ENCODE results near the gene RNF186. TPM values are rescaled to one million over a fixed set of nuclear protein-coding genes. Genes with fewer than 3 reads are reported as not detected.

RNF186 gene
- total and polyA plus RNA-seq, 12 donors, result not detected

GRCh38 chr1:19814244-19814661 lies 830 bp downstream of the RNF186 start:
- 87% methylated on average over 15 of the region's 15 CpGs for WGBS, 2 donors
- TF ChIP-seq CTCF (IDR thresholded peaks at IDR 0.05), result no peak
- H3K4me3 ChIP-seq, result no peak overlapping the region
- H3K27ac ChIP-seq, result no peak overlapping the region
- H3K9me3 ChIP-seq, result peaks cover 0 to 3% (median 0%) of the 10 kb centered on the region in 11 donors
- no peaks in the 10 kb centered on the region for H3K4me1 ChIP-seq
- ATAC-seq (no peak), DNase-seq (no peak)
- H3K36me3 ChIP-seq, result no peaks in the 10 kb centered on the region
- peaks cover 0 to 6% (median 0%) of the 10 kb centered on the region in 7 donors for H3K27me3 ChIP-seq
- intact Hi-C loops (cut with DNase I), result no loop called here

GRCh38 chr1:19813643-19813960 lies 1.5 kb downstream of the RNF186 start:
- Histone ChIP-seq H3K9me3 (peaks cover 0 to 8% (median 0%) of the 10 kb centered on the region in 11 donors), H3K4me3 (no peak overlapping the region), H3K27ac (no peak overlapping the region), H3K4me1 (no peaks in the 10 kb centered on the region), H3K36me3 (no peaks in the 10 kb centered on the region), H3K27me3 (peaks cover 0 to 6% (median 0%) of the 10 kb centered on the region in 7 donors)
- WGBS, 2 donors, result 89 to 90% methylated on average over 4 of the region's 4 CpGs
- ATAC-seq, result no peak
- intact Hi-C loops (cut with DNase I), result no loop called here
- no peak for TF ChIP-seq CTCF (IDR thresholded peaks at IDR 0.05)
- no peak for DNase-seq

- Histone ChIP-seq H3K36me3 (no peaks in the 10 kb centered on the region), H3K9me3 (peaks cover 0 to 8% (median 0%) of the 10 kb centered on the region in 11 donors), H3K4me3 (no peak overlapping the region), H3K4me1 (no peaks in the 10 kb centered on the region), H3K27ac (no peak overlapping the region), H3K27me3 (peaks cover 0 to 6% (median 0%) of the 10 kb centered on the region in 7 donors)
- WGBS, 2 donors, result 69 to 72% methylated on average over 15 of the region's 15 CpGs
- ATAC-seq (no peak), DNase-seq (no peak)
- TF ChIP-seq CTCF (IDR thresholded peaks at IDR 0.05), result no peak
- intact Hi-C loops (cut with DNase I), result no loop called here
These were observed 2.0 kb downstream of the RNF186 start for GRCh38 chr1:19812875-19813642.

- Histone ChIP-seq H3K27me3 (peaks cover 0 to 6% (median 0%) of the 10 kb centered on the region in 7 donors), H3K4me1 (no peaks in the 10 kb centered on the region), H3K9me3 (peaks cover 0 to 8% (median 0%) of the 10 kb centered on the region in 11 donors), H3K4me3 (no peak overlapping the region), H3K27ac (no peak overlapping the region), H3K36me3 (no peaks in the 10 kb centered on the region)
- TF ChIP-seq CTCF (IDR thresholded peaks at IDR 0.05), result peak in 7 of 9 donors; percentile 32 to 67 (median 41)
- 54 to 57% methylated on average over 5 of the region's 5 CpGs for WGBS, 2 donors
- intact Hi-C loops (cut with DNase I), result no loop called here
- DNase-seq, result peak in 1 of 2 donors; percentile 33
- ATAC-seq, result no peak
These were observed 3.8 kb downstream of the RNF186 start for GRCh38 chr1:19811206-19811851.

Measured in heart right ventricle (tissue), 16 donors.